NCI-H82 (cell line): ENCODE results near the gene PEX14.
"Not testable (repeated sequence)": the region's sequence is repeated elsewhere in the genome, so short reads cannot be mapped to it uniquely, and the experiment has no call there.

Experiments
- DNase-seq: peaks from one replicate; lab custom pipeline; 2025; lab: John Stamatoyannopoulos, UW

Gene PEX14, protein sequence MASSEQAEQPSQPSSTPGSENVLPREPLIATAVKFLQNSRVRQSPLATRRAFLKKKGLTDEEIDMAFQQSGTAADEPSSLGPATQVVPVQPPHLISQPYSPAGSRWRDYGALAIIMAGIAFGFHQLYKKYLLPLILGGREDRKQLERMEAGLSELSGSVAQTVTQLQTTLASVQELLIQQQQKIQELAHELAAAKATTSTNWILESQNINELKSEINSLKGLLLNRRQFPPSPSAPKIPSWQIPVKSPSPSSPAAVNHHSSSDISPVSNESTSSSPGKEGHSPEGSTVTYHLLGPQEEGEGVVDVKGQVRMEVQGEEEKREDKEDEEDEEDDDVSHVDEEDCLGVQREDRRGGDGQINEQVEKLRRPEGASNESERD

DNA sequence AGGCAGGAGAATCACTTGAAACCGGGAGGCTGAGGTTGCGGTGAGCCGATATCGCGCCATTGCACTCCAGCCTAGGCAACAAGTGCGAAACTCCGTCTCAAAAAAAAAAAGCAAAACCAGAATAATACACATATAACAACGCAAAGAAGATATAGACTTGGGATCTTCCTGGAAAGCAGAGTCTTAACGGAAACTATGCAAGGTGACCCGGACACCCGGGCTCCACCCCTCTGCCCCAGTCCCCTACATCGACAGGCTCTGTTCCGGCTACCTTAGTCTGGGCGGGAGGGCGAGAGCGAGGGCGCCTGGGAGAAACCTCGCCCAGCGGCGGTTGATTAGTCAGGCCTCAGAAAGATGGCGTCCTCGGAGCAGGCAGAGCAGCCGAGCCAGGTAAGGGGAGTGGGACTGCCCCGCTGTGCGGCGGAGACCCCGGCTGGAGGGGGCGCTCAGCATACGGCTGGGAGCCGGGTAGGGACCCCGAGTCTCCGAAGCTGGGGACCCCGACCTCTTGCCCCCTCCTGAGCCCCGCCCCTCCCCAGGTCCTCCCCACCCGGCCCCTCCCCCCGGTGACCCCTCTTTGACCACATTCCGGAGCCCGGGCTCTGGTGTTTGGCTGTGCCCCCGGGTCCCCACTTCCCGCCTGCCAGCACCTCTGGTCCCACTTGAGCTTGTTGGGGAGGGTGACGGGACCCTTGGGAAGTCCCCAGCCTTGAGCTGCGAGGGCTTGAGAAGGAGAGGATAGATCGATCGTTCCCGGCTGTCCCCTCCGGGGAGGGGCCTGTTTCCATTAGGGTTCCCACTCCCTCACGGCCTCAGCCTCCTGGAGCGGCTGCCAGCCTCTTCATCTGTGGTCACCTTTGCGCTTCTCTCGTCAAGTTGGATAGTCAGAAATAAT lies at the start of gene PEX14:
TSS of gene PEX14 (plus strand) at position 338 of the 895 bp plus-strand sequence. CDS start at position 355, 17 bp downstream.
- peak; percentile 96 for DNase-seq

DNA sequence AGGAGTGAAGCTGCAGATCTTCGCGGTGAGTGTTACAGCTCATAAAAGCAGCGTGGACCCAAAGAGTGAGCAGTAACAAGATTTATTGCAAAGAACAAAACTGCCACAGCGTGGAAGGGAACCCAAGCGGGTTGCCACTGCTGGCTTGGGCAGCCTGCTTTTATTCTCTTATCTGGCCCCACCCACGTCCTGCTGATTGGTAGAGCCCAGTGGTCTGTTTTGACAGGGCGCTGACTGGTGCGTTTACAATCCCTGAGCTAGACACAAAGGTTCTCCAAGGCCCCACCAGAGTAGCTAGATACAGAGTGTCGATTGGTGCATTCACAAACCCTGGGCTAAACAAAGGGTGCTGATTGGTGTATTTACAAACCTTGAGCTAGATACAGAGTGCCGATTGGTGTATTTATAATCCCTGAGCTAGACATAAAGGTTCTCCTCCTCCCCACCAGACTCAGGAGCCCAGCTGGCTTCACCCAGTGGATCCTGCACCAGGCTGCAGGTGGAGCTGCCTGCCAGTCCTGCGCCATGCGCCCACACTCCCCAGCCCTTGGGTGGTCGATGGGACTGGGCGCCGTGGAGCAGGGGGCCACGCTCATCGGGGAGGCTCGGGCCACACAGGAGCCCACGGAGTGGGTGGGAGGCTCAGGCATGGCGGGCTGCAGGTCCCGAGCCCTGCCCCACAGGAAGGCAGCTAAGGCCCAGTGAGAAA lies 48.8 kb upstream of the PEX14 start:
- DNase-seq: peak; percentile 75

DNA sequence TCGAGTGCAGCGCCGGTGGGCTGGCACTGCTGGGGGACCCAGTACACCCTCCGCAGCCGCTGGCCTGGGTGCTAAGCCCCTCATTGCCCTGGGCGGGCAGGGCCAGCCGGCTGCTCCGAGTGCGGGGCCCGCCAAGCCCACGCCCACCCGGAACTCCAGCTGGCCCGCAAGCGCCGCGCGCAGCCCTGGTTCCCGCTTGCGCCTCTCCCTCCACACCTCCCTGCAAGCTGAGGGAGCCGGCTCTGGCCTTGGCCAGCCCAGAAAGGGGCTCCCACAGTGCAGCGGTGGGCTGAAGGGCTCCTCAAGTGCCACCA lies 48.3 kb upstream of the PEX14 start:
- not testable (repeated sequence) for DNase-seq

GRCh38 chr1:10428984-10429383 lies 45.8 kb upstream of the PEX14 start:
- DNase-seq: no peak

DNA sequence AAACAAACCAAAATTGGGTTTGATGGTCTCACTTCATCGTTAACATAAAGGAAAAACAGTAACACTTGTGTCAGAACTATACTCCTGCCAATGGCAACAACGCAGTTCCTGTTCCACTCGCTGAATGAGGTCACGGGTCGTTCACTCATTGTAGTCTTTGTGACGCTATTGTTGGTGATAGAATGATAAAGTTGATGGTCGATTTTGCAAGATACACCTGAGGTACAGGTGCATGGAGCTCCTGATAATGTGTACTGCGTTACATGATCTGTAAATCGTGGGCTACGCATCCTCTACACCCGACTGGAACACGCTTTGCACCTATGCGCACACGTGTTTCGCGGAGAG lies 44.9 kb upstream of the PEX14 start:
- no peak for DNase-seq

DNA sequence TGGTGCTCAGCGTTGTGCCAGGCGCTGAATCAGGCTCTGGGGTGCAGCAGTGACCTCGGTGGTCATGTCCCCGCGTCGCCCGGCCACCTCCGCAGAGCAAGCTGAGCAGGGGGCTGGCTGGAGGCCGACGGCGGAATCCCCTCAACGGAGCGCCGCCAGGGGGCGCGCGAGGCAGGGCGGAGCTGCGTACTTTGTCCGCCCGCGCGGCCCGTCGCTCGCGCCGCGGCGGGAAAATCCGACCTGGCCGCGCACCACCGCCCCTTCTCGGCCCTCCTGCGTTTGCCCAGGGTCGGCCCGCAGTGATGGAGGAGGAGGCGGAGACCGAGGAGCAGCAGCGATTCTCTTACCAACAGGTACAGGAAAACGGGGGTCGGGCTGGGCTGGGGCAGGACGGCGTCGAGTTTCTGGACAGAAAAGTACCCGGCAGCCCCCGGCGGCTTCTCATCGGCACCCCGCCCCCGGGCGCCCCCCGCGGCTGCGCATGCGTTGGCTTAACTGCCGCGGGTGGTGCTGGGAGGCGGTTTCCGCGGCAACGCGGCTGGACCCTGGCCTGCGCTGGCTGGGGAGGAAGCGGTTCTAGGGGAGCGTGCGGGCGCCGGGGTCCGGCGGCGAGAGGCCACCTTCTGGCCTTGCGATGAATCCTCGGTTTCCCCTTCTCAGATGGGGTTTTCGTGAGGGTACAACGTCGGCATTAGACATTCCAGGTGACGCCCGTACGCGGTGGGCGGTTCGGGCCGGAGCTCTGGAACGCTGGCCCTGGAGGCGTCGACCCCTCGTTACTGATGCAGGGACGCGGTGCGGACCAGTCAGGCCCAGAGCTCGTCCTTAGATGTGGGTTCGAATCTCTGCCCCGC lies 44.3 kb upstream of the PEX14 start, which contains the start of gene CENPS:
TSS of gene CENPS (plus strand) at position 218 of the 854 bp plus-strand sequence. CDS start at position 303, 85 bp downstream.
- peak; percentile 90 for DNase-seq

DNA sequence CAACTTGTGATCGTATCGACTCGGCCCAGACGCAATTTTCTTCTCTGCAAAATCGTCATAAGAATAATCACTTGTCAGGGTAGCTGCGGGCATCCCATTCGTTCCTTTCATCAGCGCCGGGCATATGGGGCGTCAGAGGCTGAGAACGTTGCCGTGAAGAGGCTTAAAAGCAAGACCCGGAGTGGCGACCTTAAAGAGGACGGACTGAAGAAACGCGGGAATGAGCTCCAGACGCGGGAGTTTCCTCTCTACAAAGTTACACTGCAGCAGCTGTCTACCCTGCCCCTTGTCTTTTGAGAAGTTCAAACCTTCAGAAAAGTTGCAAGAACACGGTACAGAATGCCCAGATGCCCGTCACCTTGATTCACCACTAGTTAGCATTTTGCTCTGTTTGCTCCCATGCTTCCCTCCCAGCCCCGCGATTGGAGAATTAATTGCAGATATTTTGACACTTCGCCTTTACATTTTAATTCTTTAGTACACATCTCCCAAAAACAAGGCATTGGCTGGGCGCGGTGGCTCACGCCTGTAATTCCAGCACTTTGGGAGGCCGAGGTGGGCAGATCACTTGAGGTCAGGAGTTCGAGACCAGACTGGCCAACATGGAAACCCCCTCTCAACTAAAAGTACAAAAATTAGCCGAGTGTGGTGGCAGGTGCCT lies 43.5 kb upstream of the PEX14 start:
- peak; percentile 67 for DNase-seq

GRCh38 chr1:10432910-10433700 lies 41.6 kb upstream of the PEX14 start:
- DNase-seq: no peak

- DNase-seq: no peak
These were observed 41.0 kb upstream of the PEX14 start for GRCh38 chr1:10433790-10434189.

DNA sequence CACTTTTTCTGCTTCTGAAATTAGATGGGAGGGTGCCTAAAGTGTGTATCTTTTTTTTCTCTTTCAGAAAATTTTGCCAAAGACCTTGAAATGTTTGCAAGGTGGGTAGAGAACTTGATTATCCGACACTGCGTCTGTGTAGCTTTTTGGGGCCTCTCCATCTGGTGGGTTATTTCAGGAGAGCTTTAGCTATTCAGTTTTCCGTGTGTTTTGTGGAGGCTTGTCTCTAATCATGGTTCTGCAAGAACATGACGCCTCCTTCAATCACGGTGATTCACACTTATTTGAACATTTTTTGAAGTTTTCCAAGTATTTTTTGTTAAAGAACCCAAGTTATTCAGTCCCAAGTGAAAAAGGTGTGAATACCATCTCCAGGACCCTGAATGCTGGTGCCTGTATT lies 40.2 kb upstream of the PEX14 start:
- DNase-seq: no peak

- no peak for DNase-seq
These were observed 37.7 kb upstream of the PEX14 start for GRCh38 chr1:10437052-10437451.

GRCh38 chr1:10438677-10439163 lies 36.0 kb upstream of the PEX14 start:
- no peak for DNase-seq

DNA sequence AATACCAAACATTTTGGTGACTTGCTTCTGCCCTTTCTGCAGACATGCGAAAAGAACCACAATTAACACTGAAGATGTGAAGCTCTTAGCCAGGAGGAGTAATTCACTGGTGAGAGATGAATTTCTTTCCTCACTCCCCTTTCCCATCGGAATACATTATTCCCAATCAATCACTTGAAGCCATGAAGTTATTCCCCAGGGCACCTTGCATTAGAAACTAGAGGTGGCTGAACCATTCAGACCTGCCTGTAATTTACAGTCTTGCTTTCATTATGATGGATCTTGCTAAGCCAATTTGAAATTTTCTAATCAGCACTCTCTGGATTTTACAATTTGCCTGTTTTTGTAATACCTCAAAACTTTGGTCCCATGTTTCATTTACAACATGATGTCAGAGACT lies 34.4 kb upstream of the PEX14 start:
- DNase-seq: no peak

- DNase-seq: no peak
These were observed 34.0 kb upstream of the PEX14 start for GRCh38 chr1:10440794-10441193.

- no peak for DNase-seq
These were observed 30.5 kb upstream of the PEX14 start for GRCh38 chr1:10444248-10444647.

GRCh38 chr1:10444795-10445397 lies 29.9 kb upstream of the PEX14 start:
- DNase-seq: no peak

DNA sequence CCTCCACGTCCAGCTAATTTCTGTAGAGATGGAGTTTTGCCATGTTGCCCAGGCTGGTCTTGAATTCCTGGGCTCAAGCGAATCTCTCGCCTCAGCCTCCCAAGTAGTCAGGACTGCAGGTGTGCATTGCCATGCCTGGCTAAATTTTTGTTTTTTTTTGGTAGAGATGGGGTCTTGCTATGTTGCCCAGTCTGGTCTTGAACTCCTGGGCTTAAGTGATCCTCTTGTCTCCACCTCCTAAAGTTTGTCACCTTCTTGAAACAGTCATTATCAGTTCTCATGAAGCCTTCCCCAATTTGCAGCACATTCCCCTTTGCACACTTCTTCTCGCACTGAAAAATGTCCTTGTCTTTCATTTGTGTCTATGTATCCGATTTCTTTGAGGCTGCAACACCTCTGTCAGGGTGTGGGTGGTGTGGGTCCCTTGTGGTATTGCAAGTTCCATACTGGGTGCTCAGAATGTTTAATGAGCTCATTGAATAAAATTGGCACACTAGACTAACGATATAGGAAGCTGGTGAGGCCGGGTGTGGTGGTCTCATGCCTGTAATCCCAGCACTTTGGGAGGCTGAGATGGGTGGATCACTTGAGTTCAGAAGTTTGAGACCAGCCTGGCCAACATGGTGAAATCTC lies 27.8 kb upstream of the PEX14 start:
- no peak for DNase-seq

DNA sequence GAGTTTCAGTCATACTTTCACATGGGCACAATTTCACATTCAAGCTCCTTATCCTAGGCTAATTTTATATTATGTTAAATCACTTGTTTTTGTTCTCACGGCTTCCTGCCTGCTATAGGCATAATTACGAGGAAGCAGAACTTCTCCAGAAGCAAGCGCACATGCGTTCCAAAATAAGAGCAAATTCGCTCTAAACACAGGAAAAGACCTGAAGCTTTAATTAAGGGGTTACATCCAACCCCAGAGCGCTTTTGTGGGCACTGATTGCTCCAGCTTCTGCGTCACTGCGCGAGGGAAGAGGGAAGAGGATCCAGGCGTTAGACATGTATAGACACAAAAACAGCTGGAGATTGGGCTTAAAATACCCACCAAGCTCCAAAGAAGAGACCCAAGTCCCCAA lies 25.0 kb upstream of the PEX14 start, which contains the start of gene CORT:
TSS of gene CORT (plus strand) at position 281 of the 400 bp plus-strand sequence. CDS start 193 bp downstream, outside the sequence.
- DNase-seq: no peak
